HPDE6-E6E7 (cell line): ENCODE data around the gene SLC45A1.

ENCODE experiments used
- DNase-seq: peaks from one replicate; pipeline ENCODE4 v3.0.0; 2011; ENCODE audit warnings: missing footprints; ENCODE audit errors: extremely low spot score

Gene SLC45A1

DNA sequence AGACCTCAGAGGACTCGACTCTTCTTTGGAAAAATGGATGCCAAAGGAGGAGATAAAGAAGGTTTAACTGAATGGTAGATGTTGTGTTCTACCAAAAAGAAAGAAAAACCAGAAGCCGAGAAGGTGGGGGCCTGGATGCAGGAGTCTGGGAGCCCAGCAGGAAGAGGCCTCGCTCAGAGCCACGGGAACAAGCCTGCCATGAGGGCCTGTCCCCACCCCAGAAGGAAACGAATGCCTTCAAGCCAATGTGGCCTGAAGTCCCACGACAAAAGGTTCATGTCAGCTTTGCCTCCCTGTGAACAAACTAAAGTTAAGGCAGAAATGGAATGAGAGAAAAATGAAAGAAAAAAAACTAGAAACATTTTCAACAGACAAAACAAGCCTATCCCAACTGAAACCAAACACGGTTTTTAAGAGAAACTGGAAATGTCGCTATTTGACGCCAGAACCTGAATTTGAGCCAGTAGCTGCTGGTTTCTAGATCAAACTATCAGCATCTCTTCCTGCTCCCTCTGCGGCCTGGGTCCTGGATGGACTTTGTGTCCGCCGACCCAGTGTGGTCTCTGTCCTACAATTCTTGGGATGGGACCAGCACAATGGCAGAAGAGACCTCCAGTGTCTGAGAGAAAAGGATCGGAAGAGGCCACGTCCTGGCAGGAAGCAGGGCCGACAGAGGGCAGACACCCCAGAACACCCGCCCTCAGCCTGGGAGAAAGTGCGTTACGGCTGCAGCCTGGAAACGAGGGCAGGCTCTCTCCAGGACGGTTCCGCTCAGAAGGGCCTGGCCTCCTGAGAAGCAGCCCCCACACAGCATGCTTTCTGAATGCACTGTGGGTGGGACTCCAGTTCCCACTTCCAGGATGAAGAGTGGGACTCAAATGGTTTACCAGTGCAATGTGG lies 35.2 kb downstream of the SLC45A1 start:
- DNase-seq: no peak

DNA sequence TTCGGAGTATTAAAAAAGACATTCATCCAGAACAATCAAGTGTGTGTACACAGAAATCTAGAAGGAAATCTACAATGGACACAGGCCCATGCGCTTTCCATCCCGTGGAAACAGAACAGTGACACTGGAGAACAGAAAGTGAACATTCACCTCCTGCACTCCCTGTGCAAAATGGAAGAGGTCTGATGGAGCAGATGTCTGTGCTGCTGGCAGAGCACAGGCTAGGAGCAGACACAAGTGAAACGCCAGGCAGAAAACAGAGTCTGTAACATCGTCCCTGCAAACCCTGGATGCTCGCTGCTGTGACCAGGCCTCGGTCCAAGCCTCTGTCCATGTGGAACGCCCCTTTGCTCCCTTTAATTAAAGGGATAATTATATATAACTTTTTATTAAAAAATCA lies 36.1 kb downstream of the SLC45A1 start:
- no peak for DNase-seq

DNA sequence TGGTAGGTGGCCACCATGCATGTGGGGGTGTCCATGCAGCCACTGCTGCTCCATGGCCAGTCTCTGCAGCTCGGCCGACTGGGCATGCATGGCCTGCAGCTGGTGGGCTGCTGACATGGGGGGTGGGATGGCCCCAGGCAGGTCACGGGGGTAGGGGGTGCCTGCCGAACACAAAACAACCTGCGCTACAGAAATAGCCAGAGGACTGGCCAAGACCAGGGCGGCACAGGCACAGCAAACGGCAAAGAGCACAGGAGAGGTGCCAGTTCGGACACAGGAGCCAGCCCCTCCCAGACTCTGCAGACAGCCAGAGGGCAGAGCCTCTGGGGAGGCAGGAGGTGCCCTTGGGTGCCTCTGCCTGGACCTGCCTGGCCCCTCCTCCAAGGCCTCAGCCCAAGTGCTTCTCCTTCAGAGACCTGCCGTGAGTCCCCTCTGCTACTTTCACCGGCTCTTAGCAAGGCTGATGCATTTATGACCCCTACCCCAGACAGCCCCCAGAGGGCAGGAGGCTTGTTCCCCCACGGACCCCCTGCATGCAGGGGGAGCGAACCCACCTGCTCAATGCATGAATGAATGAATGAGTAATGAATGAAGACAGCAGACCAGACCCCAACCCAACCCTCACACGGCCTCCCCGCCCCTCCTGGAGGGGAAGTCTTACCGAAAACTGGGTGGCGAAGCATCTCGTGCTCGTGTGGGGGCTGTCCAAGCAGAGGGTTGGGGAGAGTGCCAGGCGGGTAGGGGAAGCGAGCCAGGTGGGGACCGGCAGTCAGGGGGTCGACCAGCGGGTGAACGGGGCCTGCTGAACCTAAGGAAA lies 37.7 kb downstream of the SLC45A1 start:
- no peak for DNase-seq

DNA sequence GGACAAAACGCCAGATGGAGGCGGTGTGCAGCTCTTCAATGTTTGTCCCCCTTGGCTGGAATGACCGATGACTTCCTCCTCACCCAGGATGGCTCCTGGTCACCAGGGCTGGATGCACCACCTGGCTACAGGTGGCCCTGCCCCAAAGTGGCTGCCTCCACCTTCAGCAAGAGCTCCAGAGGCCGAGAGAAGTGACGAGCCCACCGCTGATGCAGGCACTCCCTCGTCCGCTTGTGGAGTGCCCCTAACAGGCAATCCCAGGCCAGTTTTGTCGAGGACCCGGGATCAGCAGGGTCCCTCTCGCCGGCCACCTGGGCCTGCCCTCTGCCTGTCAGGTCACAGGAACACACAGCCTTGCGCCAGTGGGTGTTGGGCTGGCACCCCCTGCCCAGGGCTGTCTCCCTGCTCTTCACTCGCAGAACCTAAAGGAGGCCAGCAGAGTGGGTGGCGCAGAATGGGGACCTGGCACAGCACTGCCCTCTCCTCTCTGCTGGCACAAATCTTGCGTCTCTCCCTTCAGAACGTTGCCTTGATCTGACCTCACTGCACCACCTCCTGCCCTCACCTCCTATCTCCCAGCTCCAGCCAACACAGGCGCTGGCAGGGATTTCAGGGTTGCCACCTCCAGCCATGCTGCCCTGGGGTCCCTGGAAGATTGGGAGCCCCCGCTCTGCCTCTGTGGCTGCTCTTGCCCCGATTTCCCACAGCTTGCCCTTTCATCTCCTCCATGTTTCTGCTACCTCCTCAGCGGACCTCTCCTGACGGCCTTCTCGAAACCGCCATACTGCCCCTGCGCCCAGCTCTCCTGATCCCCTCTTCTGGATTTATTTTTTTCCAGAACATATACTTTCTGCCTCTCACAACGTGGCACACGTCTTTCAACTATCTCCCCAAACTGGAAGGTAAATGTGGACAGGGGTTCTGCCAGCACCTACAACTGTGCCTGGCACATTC lies 38.6 kb downstream of the SLC45A1 start:
- no peak for DNase-seq

DNA sequence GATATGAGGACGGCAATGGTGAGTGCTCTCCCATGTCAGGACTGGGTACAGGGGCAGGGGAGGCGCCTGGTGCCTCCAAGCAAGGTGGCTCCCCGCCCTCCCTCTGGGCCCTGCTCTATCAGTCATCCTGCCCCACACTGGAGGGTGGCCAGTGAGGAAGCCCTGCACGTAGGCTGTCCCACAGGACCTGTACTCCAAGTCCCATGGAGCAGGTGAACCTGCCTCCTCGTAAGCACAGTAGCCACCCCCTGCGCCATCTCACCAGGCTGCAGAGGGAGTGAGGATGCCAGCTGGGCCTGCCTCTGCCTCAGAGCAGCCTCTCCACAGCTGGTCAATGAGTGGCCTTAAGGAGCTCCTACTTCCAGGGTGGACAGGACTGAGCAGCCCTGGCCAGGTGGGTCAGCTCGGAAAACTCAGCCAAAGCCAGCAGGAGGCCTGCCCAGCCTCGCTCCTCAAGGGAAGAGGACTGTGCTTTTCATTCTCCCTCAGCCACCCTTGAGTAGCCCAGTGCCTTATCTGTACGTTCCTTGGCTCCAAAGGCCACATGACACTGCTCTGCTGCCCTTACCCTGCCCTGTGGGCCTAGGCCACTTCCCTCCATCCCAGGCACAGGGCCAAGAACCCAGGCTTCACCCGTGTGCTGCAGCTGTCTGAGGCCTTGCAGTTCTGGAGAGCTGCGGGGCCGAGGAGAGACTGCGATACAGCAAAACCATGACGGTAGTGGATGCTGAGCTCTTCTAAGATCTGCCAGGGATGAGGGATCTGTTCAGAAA lies 39.6 kb downstream of the SLC45A1 start:
- no peak for DNase-seq

DNA sequence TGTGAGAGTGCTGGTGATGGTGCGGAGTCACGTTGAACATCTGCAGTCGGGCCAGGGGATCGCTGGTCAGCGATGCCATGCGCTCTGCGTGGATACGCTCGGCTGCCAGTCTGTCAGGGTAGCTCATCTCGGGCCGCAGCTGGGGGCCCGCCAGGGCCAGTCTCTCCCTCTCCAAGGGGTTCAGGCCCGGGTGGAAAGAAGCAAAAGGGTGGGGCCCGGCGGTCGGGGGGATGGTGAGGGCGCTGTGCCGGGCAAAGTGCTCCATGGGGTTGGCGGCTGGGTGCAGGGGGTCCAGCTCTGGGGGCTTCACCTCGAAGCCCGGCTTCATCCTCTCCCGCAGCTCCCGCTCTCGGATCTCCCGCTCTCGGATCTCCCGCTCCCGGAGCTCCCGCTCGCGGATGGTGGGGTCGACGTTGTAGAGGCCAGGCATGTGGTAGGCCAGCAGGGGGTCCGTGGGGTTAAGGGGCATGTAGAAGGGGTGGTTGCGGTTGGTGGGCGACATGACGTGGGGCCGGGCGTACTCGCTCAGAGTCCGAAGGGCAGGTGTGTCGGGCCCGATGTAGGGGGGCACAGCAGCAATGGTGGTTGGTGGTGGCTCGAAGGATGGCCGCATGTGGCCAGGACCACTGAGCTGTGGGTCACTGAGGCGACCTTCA lies 40.5 kb downstream of the SLC45A1 start:
- DNase-seq: no peak

DNA sequence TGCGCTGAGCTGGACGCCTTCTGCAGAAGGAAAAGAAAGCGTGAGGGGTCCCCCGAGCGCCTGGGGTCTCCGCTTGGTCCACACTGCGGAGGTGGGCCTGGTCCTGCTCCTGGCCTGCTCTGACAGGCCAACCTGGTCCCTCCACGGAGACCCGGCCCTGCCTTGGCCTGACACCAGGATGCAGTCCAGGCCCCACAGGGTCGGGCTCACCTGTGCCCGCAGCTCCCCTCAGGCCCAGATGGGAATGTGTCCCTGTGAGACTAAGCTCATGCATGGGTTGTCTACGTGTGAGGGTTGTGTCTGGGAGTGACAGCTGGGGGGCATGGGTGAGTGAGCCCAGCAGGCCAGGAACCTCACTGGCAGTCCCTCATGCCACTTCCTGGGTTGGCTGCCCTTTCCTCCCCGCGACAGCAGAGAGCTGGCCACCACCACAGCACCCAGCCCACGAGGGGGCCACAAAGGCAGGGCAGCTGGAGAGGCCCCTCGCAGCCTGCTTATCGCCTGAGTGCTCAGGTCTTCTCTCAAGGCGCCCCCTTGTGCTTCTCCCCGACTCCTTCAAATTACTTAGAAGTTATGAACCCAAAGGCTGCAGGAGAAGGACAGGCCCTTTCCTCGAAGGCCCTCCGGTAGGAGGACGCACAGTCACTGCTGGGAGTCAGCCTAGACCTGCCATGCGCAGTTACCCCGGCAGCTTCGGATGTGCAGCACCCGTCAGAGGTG lies 41.1 kb downstream of the SLC45A1 start:
- DNase-seq: no peak

DNA sequence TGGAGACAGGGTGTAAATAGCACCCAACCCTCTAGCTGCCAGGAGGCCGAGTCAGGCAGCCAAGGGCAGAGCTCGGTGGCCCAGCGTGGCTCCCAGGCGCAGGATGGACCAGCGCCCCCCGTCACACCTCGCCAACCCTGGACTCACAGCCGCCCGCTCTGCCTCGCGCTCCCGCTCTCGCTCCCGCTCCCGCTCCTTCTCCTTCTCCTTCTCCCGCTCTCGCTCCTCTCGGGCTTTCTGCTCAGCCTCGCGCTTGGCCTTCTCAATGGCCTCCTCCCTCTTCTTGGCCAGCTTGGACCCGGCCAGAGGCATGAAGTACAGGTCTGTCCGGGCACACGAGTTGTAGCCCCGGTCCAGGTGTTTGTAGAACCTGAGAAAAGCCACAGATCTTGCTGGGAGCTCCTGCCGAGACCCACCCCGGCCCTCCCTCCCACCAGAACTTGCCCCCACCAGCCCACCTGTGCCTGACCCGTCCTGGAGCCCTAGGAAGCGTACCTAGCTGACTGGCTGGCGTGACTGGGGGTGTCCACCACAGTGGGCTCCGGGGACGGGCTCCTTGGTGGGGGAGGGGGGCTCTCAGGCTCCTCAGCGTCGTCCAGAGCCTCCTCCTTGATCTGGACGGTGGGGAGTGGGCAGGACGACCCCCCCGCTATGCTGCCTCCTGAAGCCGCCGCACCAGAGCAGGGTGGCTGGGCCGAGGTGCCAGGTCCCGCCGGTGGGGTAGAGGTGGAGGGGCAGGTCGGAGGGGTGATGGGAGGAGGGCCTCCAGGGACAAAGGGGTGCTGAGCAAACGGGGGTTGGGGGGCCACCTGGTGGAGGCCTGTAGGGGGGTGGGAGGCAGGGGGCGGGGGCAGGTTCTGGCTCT lies 41.9 kb downstream of the SLC45A1 start:
- no peak for DNase-seq

DNA sequence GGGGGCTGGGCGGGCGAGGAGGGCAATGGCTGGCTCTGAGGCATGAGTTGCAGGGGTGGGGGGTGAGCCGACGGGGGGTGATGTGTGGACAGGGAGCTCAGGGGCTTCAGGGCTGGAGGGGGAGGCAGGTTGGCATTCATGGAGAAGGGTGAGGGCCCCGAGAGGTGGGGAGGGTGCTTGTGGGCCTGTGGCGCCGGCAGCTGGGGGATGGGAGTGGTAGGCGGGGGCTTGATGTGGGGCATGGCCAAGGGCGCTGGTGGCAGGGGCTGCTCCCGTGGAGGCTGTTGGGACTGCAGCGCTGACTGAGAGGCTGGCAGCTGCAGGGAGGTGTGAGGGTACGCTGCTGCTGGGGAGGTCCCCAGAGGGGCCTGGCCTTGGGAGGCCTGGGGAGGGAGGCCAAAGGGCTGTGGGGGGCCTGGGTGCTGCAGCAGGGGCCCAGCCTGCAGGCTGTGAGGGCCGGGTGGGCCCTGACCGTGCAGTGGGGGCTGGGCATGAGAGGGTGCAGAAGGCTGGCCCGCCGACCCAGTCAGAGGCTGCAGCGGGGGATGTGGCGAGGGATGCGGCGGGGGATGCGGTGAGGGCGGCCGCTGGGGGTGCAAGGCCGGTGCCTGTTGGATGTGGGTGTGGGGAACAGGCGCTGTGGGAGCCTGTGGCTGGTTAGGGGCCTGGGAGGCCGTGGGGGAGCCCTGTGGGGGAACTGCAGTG lies 42.7 kb downstream of the SLC45A1 start:
- DNase-seq: no peak

DNA sequence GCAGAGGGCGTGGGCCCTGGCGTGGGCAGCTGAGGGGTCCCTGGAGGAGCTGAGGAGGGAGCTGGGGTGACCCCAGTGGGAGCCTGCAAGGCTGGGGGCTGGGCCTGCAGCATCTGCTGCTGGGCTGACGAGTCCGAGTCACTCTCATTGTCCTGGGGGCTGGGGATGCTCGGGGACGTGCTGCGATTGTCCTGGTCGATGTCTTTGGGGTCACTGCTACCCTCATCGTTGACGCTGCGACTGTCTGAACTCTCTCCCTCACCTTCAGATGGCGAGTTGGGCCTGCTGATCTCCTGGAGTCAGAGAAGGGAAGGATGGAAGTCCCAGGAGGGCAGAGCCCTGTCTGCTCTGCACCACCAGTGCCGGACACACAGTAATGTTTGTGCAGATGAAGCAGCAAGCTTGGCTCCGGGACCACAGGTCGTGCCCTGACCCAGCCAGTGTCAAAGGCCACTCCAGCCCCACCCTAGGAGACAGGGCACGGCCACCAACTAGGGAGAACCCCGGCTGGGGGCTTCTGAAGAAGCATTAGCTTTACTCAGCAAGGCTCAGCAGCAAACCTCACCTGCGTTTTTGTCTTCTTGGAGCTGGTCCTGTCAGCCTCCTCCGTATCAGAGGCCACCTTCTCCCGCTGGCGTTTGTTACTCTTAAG lies 43.4 kb downstream of the SLC45A1 start:
- no peak for DNase-seq

DNA sequence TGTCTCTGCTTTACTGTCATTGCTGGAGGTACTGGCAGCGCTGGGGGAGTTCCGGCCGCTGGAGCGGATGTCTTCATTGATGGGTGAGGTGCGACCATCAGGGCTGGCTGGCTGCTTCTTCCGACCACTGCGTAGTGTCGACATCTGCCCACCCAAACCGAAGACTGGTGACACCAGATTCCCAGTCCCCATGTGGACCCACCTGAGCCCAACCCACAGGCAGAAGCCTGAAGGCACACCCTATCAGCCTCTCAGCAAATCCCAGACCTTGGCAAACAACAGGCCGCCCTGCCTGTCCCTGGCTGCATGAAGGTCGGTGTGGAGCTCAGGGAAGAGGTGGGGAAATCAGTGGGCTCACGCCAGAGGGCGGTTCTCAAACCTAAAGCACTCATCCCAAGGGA lies 44.8 kb downstream of the SLC45A1 start:
- no peak for DNase-seq

DNA sequence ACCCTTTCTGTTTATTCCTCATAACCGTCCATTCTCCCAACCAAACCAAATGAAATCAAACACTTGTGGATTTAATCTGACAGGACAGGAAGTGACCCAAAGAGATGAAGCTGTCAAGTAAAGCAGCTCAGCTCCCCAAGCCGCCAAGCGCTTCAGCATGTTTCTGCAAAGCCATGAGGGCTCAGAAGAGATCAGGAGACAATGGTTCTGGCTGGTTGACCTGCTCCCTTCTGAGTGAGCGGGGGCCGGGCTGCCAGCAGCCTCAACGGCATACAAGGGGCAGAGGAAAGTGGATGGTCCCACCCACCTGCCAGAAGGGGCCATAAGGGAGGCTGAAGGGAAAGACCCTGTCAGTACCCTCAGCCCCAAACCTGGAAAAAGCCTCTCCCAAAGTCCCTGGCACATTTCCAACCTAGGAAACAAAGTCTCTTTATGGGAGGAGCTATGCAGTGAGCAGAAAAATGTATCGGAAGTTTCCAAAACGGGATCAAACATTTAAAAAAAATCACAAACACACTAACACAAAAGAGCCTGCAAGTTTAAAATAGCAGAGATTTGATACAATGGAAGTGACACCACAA lies 45.4 kb downstream of the SLC45A1 start:
- DNase-seq: no peak

DNA sequence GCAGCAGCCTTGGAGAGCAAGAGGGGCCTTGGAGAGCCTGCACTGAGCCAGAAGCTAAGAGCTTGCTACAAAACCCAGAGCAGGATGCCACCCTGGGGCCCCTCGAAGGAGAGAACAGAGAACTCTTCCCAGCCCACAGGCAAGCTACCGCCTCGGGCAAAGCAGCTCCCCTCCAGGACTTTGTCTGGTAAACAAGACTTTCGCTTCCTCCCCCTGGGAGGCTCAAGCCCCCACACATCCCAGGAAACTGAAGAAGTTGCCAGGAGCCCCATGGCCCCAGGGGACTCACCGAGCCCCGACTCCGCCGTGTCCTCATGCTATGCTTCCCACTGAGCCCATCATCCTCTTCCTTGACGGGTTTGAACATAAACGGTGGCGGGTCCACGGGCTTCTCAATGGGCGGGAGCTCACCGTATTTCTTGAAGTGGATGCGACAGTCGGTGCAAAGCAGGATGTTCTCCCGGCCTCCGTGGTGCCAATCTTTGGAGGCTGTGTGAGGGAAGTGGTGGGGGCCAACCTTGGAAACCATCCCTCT lies 45.9 kb downstream of the SLC45A1 start:
- no peak for DNase-seq

DNA sequence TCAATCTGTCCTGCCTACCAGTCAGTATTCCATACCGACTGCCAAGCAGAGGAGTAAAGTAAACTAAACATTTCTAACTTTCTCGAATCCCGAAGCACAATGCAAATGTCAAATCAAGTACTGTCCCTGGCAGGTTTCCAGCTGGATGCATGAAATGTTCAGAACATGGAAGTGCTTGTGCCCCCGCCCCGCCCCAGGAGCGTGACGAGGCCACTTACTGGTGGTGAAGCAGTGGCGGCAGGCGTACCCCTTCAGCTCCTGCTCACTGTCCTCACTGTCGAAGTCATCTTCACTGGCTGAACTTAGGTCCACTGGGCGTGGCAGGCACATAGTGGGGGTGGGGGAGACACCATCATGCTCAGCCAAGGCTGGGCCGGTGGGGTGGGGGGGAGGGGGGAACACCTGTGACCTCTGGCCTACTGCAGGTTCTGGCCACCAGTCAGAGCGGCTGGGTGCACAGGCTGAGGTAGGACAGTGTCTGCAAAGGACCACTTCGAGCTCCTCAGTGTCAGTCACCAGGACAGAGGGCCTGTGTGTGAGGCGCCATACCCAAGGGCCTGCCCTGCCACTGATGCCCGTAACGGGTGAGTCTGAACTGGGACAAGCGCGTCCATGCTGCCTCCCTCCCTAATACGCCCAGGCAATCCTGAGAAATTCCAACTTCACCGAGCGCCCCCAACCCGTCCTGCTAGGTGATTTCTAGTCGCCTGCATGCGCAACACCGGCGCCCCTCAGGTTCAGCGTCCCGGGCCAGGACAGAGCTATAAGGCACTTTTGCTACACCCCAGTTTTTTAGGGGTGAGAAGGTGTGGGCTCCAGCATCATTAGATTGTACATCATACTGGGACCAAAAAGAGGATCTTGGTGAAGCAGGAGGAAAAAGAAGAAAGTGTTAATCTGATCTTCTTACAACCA lies 46.9 kb downstream of the SLC45A1 start:
- no peak for DNase-seq

DNA sequence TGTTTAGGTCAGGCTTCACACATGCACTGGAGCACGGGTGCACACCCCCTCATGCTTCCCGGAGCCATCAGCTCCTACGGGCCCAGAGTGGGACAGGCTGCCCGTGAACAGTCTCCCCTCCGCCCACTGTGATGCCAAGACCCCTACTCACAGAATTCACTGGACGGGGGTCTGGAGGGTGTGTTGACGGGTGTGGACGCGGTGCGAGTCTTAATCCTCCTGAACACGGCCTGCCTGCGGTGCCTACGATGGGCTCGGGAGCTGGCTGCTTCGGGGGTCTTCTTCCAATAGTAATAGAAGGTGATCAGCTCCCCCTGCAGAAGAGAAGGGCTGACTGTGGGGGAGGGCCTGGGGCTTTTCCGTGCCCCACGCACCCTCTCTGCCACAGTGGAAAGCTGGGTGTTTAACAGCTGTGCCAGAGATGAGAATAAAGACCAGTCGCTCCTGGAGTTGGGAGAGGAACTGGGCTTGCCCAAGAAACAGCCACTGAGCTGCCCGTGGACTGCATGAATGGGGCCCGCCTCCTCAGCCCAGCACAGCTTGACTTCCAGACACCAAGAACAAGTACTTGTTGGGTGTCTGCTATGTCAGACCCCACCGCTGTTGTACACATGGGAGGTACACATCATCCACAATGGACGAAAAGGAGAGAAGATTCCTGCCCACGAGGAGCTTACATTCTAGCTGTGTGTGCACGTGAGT lies 47.9 kb downstream of the SLC45A1 start:
- DNase-seq: no peak
